ENCODE data around the gene CGB3.

CGB3 gene

DNA sequence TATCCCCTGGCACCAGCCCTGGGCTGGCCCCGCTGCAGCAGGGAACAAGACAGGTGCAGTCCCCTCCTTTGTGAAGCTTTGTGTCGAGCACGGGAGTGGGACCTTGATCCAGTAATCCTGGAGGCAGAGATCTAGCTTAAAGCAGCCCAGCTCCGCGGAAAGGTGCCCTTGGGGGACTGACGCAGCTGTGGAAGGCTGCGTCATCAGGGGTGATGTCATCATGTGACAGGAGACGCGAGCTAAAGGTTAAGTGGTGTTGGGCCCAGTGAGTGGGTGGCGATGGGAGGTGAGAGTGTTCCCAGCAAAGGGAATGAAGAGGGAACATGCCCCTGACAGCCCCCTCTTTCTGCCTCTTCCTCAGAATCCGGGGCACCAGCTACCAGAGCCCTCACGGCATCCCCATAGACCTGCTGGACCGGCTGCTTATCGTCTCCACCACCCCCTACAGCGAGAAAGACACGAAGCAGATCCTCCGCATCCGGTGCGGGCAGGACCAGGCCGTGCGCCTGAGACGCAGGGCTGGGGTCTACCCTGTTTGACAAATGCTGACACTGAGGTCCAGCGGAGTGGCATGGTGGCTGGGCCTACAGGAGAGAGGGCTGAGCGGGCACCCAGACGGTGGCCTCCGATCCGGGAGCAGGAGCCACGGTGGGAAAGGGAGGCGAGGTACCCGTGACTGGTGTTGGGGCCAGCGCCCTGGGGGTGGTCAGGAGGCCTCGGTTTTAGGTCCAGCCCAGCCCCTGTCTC lies 9.8 kb downstream of the CGB3 start:
- DNase-seq (ENCODE audit: insufficient read length, low spot score): no peak
- TF ChIP-seq, protein P1, sequence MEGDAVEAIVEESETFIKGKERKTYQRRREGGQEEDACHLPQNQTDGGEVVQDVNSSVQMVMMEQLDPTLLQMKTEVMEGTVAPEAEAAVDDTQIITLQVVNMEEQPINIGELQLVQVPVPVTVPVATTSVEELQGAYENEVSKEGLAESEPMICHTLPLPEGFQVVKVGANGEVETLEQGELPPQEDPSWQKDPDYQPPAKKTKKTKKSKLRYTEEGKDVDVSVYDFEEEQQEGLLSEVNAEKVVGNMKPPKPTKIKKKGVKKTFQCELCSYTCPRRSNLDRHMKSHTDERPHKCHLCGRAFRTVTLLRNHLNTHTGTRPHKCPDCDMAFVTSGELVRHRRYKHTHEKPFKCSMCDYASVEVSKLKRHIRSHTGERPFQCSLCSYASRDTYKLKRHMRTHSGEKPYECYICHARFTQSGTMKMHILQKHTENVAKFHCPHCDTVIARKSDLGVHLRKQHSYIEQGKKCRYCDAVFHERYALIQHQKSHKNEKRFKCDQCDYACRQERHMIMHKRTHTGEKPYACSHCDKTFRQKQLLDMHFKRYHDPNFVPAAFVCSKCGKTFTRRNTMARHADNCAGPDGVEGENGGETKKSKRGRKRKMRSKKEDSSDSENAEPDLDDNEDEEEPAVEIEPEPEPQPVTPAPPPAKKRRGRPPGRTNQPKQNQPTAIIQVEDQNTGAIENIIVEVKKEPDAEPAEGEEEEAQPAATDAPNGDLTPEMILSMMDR (IDR thresholded peaks at IDR 0.05; ENCODE audit: insufficient read depth, missing control alignments): no peak
- FAIRE-seq: no peak

DNA sequence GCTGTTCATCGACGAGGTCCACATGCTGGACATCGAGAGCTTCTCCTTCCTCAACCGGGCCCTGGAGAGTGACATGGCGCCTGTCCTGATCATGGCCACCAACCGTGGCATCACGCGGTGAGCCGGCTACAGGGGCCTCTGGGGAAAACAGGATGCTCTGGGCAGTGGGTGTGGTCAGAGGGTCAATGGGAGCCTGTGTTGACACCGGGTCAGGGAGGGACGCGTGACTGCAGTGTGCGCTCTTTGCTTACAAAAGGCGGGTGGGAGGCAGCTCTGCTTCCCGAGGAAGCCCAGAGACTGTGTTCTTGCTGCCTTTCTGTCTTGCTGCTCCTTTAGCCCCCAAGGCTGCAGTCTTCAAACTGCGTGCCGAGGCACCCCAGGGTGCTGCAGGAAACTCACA lies 12.9 kb downstream of the CGB3 start:
- DNase-seq (ENCODE audit: insufficient read length, low spot score) (no peak), FAIRE-seq (no peak)
- TF ChIP-seq, protein P1 (IDR thresholded peaks at IDR 0.05; ENCODE audit: insufficient read depth, missing control alignments): no peak

DNA sequence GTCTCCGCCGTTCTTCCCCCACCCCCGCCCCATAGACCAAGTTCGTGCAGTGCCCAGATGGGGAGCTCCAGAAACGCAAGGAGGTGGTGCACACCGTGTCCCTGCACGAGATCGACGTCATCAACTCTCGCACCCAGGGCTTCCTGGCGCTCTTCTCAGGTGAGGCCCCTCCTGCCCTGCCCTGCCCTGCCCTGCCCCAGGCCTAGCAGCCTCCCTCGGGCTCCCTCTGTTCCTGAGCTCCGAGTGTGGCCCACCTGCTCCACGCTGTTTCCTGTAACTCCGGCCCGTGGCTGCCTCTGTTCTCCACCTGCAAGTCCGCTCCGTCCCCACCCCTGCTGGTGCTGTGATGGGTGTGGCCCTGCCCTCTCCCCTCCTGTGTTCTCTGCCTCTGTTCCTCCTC lies 13.7 kb downstream of the CGB3 start:
- FAIRE-seq: no peak
- no peak for DNase-seq (ENCODE audit: insufficient read length, low spot score)
- TF ChIP-seq, protein P1 (IDR thresholded peaks at IDR 0.05; ENCODE audit: insufficient read depth, missing control alignments): no peak

DNA sequence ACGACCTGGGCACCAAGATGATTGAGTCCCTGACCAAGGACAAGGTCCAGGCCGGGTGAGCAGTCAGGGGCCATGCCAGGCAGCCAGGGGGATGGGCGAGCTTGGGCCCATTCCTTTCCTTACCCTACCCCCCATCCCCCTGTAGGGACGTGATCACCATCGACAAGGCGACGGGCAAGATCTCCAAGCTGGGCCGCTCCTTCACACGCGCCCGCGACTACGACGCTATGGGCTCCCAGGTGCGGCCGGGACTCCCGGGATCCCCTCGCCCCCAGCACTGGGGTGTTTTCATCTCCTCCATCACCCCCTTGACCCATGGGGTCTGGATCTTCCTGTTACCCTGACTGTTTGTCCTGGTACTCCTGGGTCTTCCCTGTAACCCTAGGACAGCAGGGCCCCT lies 14.3 kb downstream of the CGB3 start:
- TF ChIP-seq, protein P1 (IDR thresholded peaks at IDR 0.05; ENCODE audit: insufficient read depth, missing control alignments): no peak
- FAIRE-seq (no peak), DNase-seq (ENCODE audit: insufficient read length, low spot score) (no peak)

DNA sequence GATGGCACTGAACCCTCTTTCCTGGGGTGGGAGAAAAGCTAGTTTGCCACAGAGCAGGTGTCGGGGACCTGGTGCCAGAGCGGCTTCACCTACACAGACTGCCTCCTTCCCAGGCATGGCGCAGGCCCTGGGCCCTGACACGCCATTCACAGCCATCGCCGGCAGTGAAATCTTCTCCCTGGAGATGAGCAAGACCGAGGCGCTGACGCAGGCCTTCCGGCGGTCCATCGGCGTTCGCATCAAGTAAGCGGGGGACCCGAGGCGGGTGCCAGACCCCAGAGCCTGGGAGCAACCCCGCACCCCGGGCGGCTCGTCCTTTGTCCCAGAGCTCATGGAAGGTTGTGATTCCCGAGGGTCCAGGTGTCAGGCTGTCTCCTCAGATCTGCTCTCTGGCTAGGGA lies 17.2 kb downstream of the CGB3 start:
- TF ChIP-seq, protein P1 (IDR thresholded peaks at IDR 0.05; ENCODE audit: insufficient read depth, missing control alignments): no peak
- no peak for DNase-seq (ENCODE audit: insufficient read length, low spot score)
- FAIRE-seq: no peak

DNA sequence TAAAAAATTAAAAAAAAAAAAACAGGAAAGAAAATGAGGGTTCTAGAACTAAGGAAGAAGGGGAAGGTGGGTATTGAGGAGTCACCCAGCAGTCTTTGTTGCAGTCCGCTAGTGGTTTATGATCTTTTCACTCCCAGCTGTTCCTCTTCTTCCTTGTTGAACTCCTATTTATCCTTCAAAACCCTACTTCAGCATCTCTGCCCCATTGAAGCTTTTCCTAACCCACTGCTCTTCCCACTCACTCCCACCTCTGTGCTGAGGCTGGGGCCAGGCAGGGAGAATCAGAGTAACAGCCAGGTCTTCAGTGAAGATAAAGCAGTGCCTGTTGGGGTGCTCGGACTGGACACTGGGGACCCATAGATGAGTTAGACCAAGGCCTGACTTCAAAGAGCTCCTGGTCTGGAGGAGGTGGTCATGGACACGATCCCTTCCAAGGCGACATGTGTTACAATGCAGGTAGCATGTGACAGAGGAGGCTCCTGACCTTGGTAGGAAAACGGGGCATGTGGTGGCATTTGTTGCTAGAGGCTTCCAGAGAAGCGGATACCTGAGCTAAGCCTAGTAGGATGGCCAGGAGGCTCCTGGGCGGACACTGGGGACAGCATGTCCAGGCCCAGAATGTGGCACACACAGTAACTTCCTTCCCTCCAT lies 19.0 kb downstream of the CGB3 start:
- FAIRE-seq: no peak
- TF ChIP-seq, protein P1 (IDR thresholded peaks at IDR 0.05; ENCODE audit: insufficient read depth, missing control alignments): no peak
- DNase-seq (ENCODE audit: insufficient read length, low spot score): no peak

DNA sequence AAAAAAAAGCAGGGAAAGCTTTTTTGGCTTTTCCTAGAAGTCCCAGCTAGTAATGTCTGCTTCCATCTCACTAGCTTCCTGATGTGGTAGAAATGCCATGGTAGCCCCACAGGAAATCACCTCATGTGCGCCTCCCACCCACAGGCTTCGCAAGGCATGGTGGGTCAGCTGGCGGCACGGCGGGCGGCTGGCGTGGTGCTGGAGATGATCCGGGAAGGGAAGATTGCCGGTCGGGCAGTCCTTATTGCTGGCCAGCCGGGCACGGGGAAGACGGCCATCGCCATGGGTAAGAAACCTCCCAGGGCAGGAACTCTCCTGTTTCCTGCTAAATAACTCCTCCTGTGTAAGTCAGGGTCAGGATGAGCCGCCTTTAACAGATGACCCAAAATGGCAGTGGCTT lies 20.0 kb downstream of the CGB3 start:
- TF ChIP-seq, protein P1 (IDR thresholded peaks at IDR 0.05; ENCODE audit: insufficient read depth, missing control alignments): no peak
- FAIRE-seq (no peak), DNase-seq (ENCODE audit: insufficient read length, low spot score) (no peak)
